Mesothelial cell of epicardium (in vitro differentiated cells): ENCODE data around the gene CLIP2. TPM values are rescaled to one million over a fixed set of nuclear protein-coding genes. Genes with fewer than 3 reads are reported as not detected.

Source experiments
- DNase-seq, 2 experiments: peaks; one replicate each; pipeline ENCODE4 v3.0.0; 2021; ENCODE audit warnings: low spot score in 2 of 2; ENCODE audit not compliant: unreplicated experiment in 2 of 2
- H3K27ac Mint-ChIP-seq: 2 replicates; pipeline ENCODE4 v1.8.0; 2021; ENCODE audit warnings: mixed read lengths
- H3K27me3 Mint-ChIP-seq: 2 replicates; pipeline ENCODE4 v1.8.0; 2021; ENCODE audit warnings: low read depth, mixed read lengths
- H3K36me3 Mint-ChIP-seq: 2 replicates; pipeline ENCODE4 v1.8.0; 2021; ENCODE audit warnings: mixed read lengths
- H3K4me1 Mint-ChIP-seq: 2 replicates; pipeline ENCODE4 v1.8.0; 2021; ENCODE audit warnings: mixed read lengths
- H3K4me3 Mint-ChIP-seq: 2 replicates; pipeline ENCODE4 v1.8.0; 2021; ENCODE audit warnings: mild to moderate bottlenecking, moderate library complexity, mixed read lengths
- H3K9me3 Mint-ChIP-seq: 2 replicates; pipeline ENCODE4 v1.8.0; 2021; ENCODE audit warnings: mixed read lengths
- CTCF ChIP-seq: fragments of 200-600 bp; sonication (generic); IDR thresholded peaks from one replicate; pipeline ENCODE4 v1.5.0; 2021; ENCODE audit warnings: antibody characterized with exemption; ENCODE audit not compliant: unreplicated experiment
- total RNA-seq: library from RNA; stranded (reverse); gene quantifications from 3 replicates; pipeline ENCODE4 v1.2.1, GENCODE V29; 2021

The CLIP2 gene
- total RNA-seq, 1 donor from 2014 or later, result 40.2 TPM

GRCh38 chr7:74277636-74278035, 11.6 kb upstream of the CLIP2 start:
- Mint-ChIP-seq H3K36me3 (no peaks in the 10 kb centered on the region), H3K9me3 (no peaks in the 10 kb centered on the region), H3K4me3 (no peak overlapping the region), H3K27ac (no peak overlapping the region), H3K4me1 (peaks cover 15% of the 10 kb centered on the region), H3K27me3 (no peaks in the 10 kb centered on the region)
- no peak for DNase-seq
- TF ChIP-seq CTCF, result no peak

GRCh38 chr7:74280985-74281384, 8.2 kb upstream of the CLIP2 start:
- peak overlapping the region; percentile 58 for H3K27ac Mint-ChIP-seq
- no peaks in the 10 kb centered on the region for H3K27me3 Mint-ChIP-seq
- no peaks in the 10 kb centered on the region for H3K36me3 Mint-ChIP-seq
- no peak for TF ChIP-seq CTCF
- H3K4me1 Mint-ChIP-seq, result peaks cover 15% of the 10 kb centered on the region
- no peaks in the 10 kb centered on the region for H3K9me3 Mint-ChIP-seq
- DNase-seq, result no peak
- no peak overlapping the region for H3K4me3 Mint-ChIP-seq

- Mint-ChIP-seq H3K4me1 (peaks cover 15% of the 10 kb centered on the region), H3K9me3 (no peaks in the 10 kb centered on the region), H3K36me3 (no peaks in the 10 kb centered on the region), H3K27ac (no peak overlapping the region), H3K27me3 (no peaks in the 10 kb centered on the region), H3K4me3 (no peak overlapping the region)
- TF ChIP-seq CTCF, result no peak
- no peak for DNase-seq
These were observed 6.3 kb upstream of the CLIP2 start for GRCh38 chr7:74282748-74283459.

DNA sequence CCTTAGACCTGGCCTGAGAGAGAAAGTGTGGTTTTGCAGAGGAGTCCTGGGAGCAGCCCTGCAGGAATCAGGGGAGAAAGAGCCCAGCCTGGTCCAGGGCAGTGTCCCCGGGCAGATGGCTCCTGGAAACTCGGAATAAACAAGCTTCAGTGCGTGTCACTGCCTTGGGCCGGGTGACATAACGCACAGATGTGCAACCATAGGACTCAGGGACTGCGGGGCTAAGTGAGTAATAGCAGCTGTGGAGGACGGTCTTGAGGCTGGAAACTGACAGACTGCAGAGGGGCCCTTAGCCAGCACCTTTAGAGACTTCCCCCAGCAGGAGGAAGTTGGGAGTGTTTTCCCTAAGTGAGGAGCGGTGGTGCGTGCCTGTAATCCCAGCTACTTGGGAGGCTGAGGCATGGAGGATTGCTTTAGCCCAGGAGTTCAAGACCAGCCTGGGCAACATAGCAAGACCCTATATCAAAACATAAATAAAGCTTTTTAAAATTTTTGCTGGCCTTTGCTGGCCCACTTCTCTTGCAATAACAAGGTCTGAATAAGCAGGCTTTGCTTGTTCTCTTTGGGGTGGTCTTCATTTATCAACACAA, 5.3 kb upstream of the CLIP2 start:
- no peak for DNase-seq
- H3K4me1 Mint-ChIP-seq, result peaks cover 20% of the 10 kb centered on the region
- no peaks in the 10 kb centered on the region for H3K27me3 Mint-ChIP-seq
- no peak for TF ChIP-seq CTCF
- H3K9me3 Mint-ChIP-seq, result no peaks in the 10 kb centered on the region
- no peak overlapping the region for H3K27ac Mint-ChIP-seq
- no peak overlapping the region for H3K4me3 Mint-ChIP-seq
- H3K36me3 Mint-ChIP-seq, result no peaks in the 10 kb centered on the region

DNA sequence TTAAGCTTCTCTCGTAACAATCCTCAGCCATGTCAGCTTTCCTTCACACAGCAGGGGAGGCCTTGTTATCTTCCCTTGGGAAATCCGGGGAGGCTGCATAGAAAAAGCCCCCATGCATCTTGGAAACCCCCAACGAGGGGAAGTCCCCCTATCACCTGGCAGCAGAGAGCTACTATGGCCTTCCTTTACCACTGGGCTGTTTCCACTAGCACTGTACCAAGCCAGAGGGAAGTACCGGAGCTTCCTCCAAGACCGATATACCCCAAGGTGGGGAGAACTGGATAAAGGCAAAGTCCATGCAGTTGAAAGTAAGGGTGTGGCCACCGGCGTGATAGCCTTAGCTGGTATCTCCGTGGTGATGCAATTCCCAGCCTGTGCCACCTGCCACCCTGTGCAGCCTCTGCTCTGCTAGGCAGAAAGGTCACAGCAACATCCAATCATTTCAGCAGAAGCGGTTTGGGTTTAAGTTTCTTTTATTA, 4.4 kb upstream of the CLIP2 start:
- H3K9me3 Mint-ChIP-seq, result no peaks in the 10 kb centered on the region
- no peak overlapping the region for H3K27ac Mint-ChIP-seq
- TF ChIP-seq CTCF, result no peak
- peaks cover 14% of the 10 kb centered on the region for H3K4me1 Mint-ChIP-seq
- no peaks in the 10 kb centered on the region for H3K27me3 Mint-ChIP-seq
- H3K36me3 Mint-ChIP-seq, result no peaks in the 10 kb centered on the region
- H3K4me3 Mint-ChIP-seq, result no peak overlapping the region
- no peak for DNase-seq
